SJSA1 (cell line): ENCODE data around the gene DIS3L2. TPM values are rescaled to one million over a fixed set of nuclear protein-coding genes. Genes with fewer than 3 reads are reported as not detected.
"Not testable (repeated sequence)": the region's sequence is repeated elsewhere in the genome, so short reads cannot be mapped to it uniquely, and the experiment has no call there.

Experiments used
- DNase-seq, 2 experiments: peaks; one replicate each; pipeline ENCODE4 v3.0.0-alpha.2; 2015 to 2020; ENCODE audit warnings: low spot score in 2 of 2, low read depth in 1 of 2
- H3K27ac ChIP-seq: fragments of 250-450 bp; sonication (Bioruptor Pico); 2 replicates; pipeline ENCODE4 v1.5.1; 2020; ENCODE audit warnings: mild to moderate bottlenecking, moderate library complexity
- H3K27me3 ChIP-seq: fragments of 250-450 bp; sonication (Bioruptor Pico); replicated peaks from 2 replicates; pipeline ENCODE4 v1.5.1; 2020; ENCODE audit warnings: mild to moderate bottlenecking, moderate library complexity
- H3K36me3 ChIP-seq: fragments of 250-450 bp; sonication (Bioruptor Pico); 2 replicates; pipeline ENCODE4 v1.5.1; 2020; ENCODE audit warnings: mild to moderate bottlenecking
- H3K4me1 ChIP-seq: fragments of 250-450 bp; sonication (Bioruptor Pico); replicated peaks from 2 replicates; pipeline ENCODE4 v1.6.1; 2021; ENCODE audit warnings: mild to moderate bottlenecking
- H3K4me3 ChIP-seq: fragments of 250-450 bp; sonication (Bioruptor Pico); 2 replicates; pipeline ENCODE4 v1.5.1; 2020; ENCODE audit warnings: mild to moderate bottlenecking
- H3K9me3 ChIP-seq: fragments of 250-450 bp; sonication (Bioruptor Pico); replicated peaks from 2 replicates; pipeline ENCODE4 v1.5.1; 2020; ENCODE audit warnings: mild to moderate bottlenecking
- total RNA-seq: library from RNA; depleted of rRNA; stranded (reverse); fragments of >200 nt; shearing (Covaris generic); gene quantifications from 2 replicates; pipeline ENCODE4 v1.2.3, GENCODE V29; 2014

DIS3L2 gene
- total RNA-seq, 1 experiment from 2014 or later, result 20.6 TPM

DNA sequence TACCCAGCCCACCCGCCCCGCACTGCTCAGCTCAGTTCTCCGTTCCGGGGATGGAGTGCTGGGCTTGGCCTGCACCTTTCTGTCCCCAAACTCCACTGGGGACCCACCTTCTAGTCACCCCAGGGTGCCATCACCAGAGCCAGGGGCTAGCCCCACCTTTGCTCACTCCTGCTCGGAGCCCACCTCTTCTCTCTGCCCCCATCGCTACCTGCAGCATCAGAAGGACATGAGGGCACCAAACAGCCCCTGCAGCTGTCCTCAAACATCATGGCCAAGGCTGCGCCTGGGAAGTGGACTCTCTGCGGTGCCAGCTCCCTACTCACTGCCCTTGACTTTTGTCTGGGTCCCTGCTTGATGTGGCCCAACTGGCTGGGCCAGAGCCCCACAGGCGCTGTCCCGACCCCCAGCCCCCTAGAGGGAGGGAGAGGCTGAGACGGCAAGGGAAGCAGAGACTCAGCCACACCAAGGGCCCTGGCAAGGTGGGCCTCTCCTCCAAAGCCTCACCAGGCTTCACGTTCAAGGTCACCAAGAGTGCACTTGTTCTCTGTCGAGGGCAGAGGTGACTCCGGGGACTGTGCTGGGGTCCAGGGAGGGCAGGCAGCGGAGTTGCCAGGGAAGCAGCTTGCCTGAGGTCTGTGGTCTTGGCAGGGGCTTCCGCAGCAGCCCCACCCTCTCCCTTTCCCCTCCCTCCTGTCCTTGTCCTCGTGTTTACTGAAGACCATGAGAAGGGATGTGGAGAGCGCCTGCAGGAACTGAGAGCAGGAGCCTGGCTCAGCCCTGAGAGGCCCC is 403.5 kb downstream of the DIS3L2 start:
- H3K36me3 ChIP-seq, DNase-seq, H3K4me1 ChIP-seq, H3K27ac ChIP-seq, H3K4me3 ChIP-seq, H3K27me3 ChIP-seq, H3K9me3 ChIP-seq: not testable (repeated sequence)

DNA sequence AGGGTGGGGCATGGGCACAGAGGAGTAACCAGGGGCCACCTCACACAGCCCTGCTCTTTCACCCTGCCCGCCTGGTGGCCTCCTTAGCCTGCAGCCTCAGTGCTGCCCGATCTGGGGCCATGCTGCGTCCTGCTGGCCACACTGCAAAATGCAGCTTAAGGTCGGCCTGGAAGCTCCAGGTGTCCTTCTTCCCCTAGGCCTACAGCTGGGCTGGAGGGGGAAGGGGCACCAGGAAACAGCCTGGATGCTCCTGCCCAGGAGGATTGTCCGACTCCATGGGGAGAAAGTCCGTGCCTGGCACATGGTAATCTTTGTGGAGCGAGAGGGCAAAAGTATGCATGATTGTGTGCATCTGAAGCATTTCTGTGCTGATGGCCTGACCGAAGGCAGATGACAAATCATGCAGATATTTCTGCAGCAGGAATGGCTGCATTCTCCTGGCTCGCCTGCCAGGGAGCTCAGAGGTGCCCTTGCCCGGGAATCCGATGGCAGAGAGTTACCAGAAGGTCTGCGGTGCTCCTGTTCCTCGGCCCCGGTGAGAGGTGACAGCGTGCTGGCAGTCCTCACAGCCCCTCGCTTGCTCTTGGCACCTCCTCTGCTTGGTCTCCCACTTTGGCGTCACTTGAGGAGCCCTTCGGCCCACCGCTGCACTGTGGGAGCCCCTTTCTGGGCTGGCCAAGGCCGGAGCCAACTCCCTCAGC is 404.3 kb downstream of the DIS3L2 start:
- Histone ChIP-seq H3K36me3 (no peaks in the 10 kb centered on the region), H3K27me3 (no peaks in the 10 kb centered on the region), H3K9me3 (no peaks in the 10 kb centered on the region), H3K4me1 (peaks cover 10% of the 10 kb centered on the region), H3K27ac (no peak overlapping the region), H3K4me3 (no peak overlapping the region)
- no peak for DNase-seq

DNA sequence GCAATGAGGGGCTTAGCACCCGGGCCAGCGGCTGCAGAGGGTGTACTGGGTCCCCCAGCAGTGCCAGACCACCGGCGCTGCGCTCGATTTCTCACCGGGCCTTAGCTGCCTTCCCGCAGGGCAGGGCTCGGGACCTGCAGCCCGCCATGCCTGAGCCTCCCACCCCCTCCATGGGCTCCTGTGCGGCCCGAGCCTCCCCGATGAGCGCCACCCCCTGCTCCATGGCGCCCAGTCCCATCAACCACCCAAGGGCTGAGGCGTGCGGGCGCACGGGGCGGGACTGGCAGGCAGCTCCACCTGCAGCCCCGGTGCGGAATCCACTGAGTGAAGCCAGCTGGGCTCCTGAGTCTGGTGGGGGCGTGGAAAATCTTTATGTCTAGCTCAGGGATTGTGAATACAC is 404.9 kb downstream of the DIS3L2 start:
- not testable (repeated sequence) for DNase-seq, H3K4me1 ChIP-seq, H3K9me3 ChIP-seq, H3K4me3 ChIP-seq, H3K27me3 ChIP-seq, H3K36me3 ChIP-seq, H3K27ac ChIP-seq

- no peaks in the 10 kb centered on the region for H3K9me3 ChIP-seq
- DNase-seq, result no peak
- no peaks in the 10 kb centered on the region for H3K27me3 ChIP-seq
- no peak overlapping the region for H3K4me3 ChIP-seq
- no peak overlapping the region for H3K27ac ChIP-seq
- no peaks in the 10 kb centered on the region for H3K36me3 ChIP-seq
- H3K4me1 ChIP-seq, result peaks cover 10% of the 10 kb centered on the region
These were observed 405.5 kb downstream of the DIS3L2 start for GRCh38 chr2:232367016-232367415.

DNA sequence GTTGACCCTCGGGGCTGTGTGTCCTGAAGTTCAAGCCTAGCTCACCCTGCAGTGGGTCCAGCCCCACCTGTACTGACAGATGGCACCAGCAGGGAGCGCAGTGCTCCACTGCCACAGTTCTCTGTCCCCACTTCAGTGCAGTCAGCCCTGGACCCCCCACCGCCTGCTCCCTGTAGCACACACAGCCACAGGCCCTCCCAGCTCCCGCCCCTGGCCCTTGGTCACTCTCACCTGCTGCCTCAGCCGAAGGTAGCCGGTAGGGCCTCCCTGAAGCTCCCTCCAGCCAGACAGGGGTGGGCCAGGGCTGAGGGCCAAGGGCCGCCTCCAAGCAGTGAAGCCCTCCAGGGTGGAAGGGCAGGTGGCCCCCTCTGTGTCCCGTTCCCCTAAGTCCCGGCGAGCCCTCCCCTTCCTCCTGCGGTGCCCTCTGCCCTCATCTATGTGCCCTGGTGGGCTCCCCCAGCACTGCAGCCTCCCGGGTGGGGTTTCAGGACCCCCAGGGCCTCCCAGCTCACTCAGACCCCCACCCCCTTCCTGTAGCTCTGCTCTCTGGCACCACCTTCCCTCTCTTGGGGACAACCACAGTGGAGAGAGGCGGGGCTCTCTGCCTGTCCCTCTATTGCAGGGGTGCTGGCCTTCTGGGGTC is 406.2 kb downstream of the DIS3L2 start:
- Histone ChIP-seq H3K9me3 (no peaks in the 10 kb centered on the region), H3K36me3 (no peaks in the 10 kb centered on the region), H3K4me1 (peaks cover 10% of the 10 kb centered on the region), H3K4me3 (no peak overlapping the region), H3K27me3 (no peaks in the 10 kb centered on the region), H3K27ac (no peak overlapping the region)
- no peak for DNase-seq

- DNase-seq, result no peak
- H3K36me3 ChIP-seq, result no peaks in the 10 kb centered on the region
- no peak overlapping the region for H3K27ac ChIP-seq
- H3K27me3 ChIP-seq, result no peaks in the 10 kb centered on the region
- H3K4me1 ChIP-seq, result peaks cover 10% of the 10 kb centered on the region
- no peak overlapping the region for H3K4me3 ChIP-seq
- no peaks in the 10 kb centered on the region for H3K9me3 ChIP-seq
These were observed 406.8 kb downstream of the DIS3L2 start for GRCh38 chr2:232368311-232368731.

DNA sequence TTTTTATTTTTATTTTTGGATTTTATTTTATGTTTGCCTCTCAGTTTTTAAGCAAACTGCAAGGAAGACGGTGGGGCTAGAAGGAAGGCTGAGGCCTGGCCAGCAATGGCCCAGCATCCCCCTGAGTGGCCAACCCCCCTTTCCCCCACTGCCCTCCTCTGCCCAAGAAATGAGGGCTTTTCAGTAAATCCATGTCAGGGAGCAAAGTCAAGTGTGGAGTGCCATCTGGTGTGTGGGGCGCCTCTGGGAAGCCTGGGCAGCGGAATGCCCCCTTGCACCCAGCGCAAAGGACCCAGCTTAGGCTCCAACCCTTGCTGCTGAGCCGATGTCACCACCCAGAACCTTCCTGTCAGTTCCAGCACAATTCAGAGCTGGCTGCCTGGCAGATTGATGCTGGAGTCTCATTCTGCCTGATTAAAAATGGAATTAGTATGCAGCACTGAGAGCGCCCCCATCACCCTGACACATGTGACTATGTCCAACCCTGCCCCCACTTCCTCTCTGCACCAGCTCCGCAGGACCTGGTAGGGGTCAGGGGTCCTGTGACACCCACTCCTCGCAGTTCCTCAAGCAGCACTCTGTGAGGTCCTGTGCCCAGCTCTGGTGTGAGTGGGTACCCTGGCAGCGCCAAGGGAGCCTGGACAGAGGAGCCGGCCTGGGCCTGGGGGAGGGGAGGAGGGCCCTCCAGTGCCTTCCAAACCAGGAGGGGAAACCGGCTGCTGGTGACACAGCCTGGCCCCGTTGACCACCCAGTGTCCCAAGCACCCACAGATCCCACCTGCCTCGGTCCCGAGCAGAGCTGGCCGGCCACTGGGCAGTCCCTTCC is 407.8 kb downstream of the DIS3L2 start:
- Histone ChIP-seq H3K27ac (no peak overlapping the region), H3K36me3 (no peaks in the 10 kb centered on the region), H3K4me3 (no peak overlapping the region), H3K27me3 (no peaks in the 10 kb centered on the region), H3K9me3 (no peaks in the 10 kb centered on the region), H3K4me1 (peaks cover 5% of the 10 kb centered on the region)
- DNase-seq, result no peak

DNA sequence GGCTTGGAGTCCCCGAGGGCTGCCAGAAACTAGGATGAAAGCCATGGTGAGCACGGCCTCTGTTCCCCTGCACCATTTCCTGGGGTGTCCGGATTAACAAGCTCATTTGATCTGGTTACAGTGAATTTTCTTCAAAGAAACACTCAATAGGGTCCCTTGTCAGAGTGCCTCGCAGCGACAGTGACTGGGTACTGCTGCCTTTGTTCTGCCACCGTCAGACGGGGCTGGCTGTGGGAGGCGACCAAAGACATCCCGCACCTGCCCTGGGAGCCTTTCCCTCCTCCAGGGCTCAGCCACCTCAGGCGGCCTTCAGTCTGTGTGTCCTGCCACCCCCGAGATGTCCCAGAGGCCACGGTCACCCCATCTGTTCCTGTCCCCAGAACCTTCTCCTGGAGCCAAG is 408.5 kb downstream of the DIS3L2 start:
- not testable (repeated sequence) for H3K4me1 ChIP-seq, H3K9me3 ChIP-seq, H3K4me3 ChIP-seq, H3K27me3 ChIP-seq, H3K27ac ChIP-seq, H3K36me3 ChIP-seq, DNase-seq

GRCh38 chr2:232372231-232373208 is 411.0 kb downstream of the DIS3L2 start:
- Histone ChIP-seq H3K4me3 (no peak overlapping the region), H3K27me3 (no peaks in the 10 kb centered on the region), H3K4me1 (no peaks in the 10 kb centered on the region), H3K9me3 (no peaks in the 10 kb centered on the region), H3K36me3 (no peaks in the 10 kb centered on the region), H3K27ac (no peak overlapping the region)
- DNase-seq, result no peak

DNA sequence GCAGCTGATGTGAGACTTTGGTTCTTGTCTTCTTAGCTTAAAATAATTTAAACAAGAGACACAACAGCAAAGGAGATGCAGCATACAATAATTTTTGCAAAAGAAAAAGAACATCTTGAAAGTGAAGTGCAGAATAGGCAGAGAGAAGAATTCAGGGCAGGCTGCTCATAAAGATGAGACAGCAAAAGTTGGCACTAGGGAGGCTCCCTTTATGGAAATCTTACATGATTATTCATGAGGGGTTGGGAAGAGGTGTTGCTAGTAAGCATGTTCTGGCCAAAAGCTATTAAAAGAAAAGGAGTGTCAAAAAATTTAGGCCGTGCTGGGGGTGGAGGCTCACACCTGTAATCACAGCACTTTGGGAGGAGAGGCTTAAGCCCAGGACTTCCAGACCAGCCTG is 412.8 kb downstream of the DIS3L2 start:
- Histone ChIP-seq H3K4me3 (no peak overlapping the region), H3K9me3 (no peaks in the 10 kb centered on the region), H3K4me1 (no peaks in the 10 kb centered on the region), H3K36me3 (no peaks in the 10 kb centered on the region), H3K27ac (no peak overlapping the region), H3K27me3 (no peaks in the 10 kb centered on the region)
- no peak for DNase-seq

DNA sequence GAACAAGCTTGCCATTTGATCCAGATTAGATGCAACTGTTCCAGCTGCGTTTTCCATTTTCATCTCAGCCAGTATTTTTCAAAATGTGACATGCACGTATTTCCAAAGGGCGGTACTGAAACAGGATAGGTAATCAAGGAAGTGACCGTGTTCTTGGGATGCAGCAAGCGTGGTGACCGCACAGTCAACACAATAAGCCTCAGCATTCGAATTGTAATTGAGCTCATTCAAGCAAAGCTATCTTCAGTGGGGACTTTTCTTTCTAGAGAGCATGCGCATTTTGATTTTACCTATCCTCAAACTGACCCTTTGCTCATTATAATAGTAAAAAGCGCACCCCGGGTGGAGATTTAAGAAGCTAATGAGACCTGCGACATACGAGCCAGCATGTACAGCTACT is 413.7 kb downstream of the DIS3L2 start:
- H3K27ac ChIP-seq, result no peak overlapping the region
- H3K9me3 ChIP-seq, result no peaks in the 10 kb centered on the region
- no peak overlapping the region for H3K4me3 ChIP-seq
- no peaks in the 10 kb centered on the region for H3K27me3 ChIP-seq
- H3K36me3 ChIP-seq, result no peaks in the 10 kb centered on the region
- no peaks in the 10 kb centered on the region for H3K4me1 ChIP-seq
- no peak for DNase-seq

GRCh38 chr2:232376260-232376659 is 414.7 kb downstream of the DIS3L2 start:
- no peaks in the 10 kb centered on the region for H3K27me3 ChIP-seq
- DNase-seq, result no peak

DNA sequence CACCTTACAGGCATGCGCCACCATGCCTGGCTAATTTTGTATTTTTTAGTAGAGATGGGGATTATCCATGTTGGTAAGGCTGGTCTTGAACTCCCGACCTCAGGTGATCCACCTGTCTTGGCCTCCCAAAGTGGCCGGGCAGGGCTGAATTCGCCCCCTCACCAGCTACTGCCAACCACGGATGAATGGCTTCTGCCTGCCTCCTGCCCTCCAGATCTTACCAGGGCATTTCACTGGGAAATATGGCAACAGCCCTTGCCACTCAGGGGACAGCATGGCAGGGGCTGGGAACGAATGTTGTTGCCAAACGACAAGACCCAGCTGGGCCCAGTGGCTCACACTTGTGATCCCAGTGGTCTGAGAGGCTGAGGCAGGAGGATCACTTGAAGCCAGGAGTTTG is 415.2 kb downstream of the DIS3L2 start:
- no peaks in the 10 kb centered on the region for H3K27me3 ChIP-seq
- H3K36me3 ChIP-seq, result no peaks in the 10 kb centered on the region
- H3K27ac ChIP-seq, result no peak overlapping the region
- no peaks in the 10 kb centered on the region; the same call in 1 of the 2 replicates for H3K4me1 ChIP-seq
- H3K9me3 ChIP-seq, result no peaks in the 10 kb centered on the region
- no peak for DNase-seq
- H3K4me3 ChIP-seq, result no peak overlapping the region

More at GRCh38 chr2:232376260-232376659, 414.7 kb downstream of the DIS3L2 start:
- H3K36me3 ChIP-seq, result no peaks in the 10 kb centered on the region
- H3K9me3 ChIP-seq, result no peaks in the 10 kb centered on the region
- H3K4me1 ChIP-seq, result no peaks in the 10 kb centered on the region
- no peak overlapping the region for H3K4me3 ChIP-seq
- no peak overlapping the region for H3K27ac ChIP-seq
